GM18873 (cell line): ENCODE measurements around the gene LAMB3.

ENCODE experiments used
- ATAC-seq: cut with Tn5 transposase; IDR thresholded peaks from one replicate; pipeline ENCODE4 v1.9.1; 2021; ENCODE audit warnings: mild to moderate bottlenecking, moderate library complexity, moderate number of reproducible peaks; ENCODE audit not compliant: unreplicated experiment, low FRiP score

The LAMB3 gene

GRCh38 chr1:209634005-209634737 lies 18.1 kb downstream of the LAMB3 start:
- no peak for ATAC-seq

- ATAC-seq, result no peak
These were observed 18.8 kb downstream of the LAMB3 start for GRCh38 chr1:209633335-209633997.

- ATAC-seq, result no peak
These were observed 21.6 kb downstream of the LAMB3 start for GRCh38 chr1:209630383-209631225.

- ATAC-seq, result no peak
These were observed 22.4 kb downstream of the LAMB3 start for GRCh38 chr1:209629621-209630382.

GRCh38 chr1:209628618-209629299 lies 23.5 kb downstream of the LAMB3 start:
- ATAC-seq, result no peak

GRCh38 chr1:209627732-209628196 lies 24.5 kb downstream of the LAMB3 start:
- ATAC-seq, result peak; percentile 80

GRCh38 chr1:209627027-209627731 lies 25.0 kb downstream of the LAMB3 start:
- peak; percentile 11 for ATAC-seq

GRCh38 chr1:209626346-209627026 lies 25.7 kb downstream of the LAMB3 start:
- ATAC-seq, result no peak

- no peak for ATAC-seq
These were observed 26.4 kb downstream of the LAMB3 start for GRCh38 chr1:209625791-209626285.

GRCh38 chr1:209624558-209625549 lies 27.4 kb downstream of the LAMB3 start:
- no peak for ATAC-seq

- no peak for ATAC-seq
These were observed 29.1 kb downstream of the LAMB3 start for GRCh38 chr1:209622841-209623829.

- ATAC-seq, result no peak
These were observed 30.2 kb downstream of the LAMB3 start for GRCh38 chr1:209621741-209622655.

GRCh38 chr1:209621286-209621685 lies 30.9 kb downstream of the LAMB3 start:
- no peak for ATAC-seq

- ATAC-seq, result no peak
These were observed 31.7 kb downstream of the LAMB3 start for GRCh38 chr1:209620487-209620884.
